A549 (cell line): Measurements from ENCODE around the gene PALLD. TPM values are rescaled to one million over a fixed set of nuclear protein-coding genes. Genes with fewer than 3 reads are reported as not detected.

Experiments used
- ATAC-seq, 2 experiments: fragments of 200-7000 bp in 1 of 2; fragments of >200 bp in 1 of 2; cut with Nextera tagmentation in 1 of 2; cut with Tn5 transposase in 1 of 2; 3 replicates each; pipeline versions ENCODE4 v1.8.0 to v1.9.1; 2018 to 2020; ENCODE audit warnings: mild to moderate bottlenecking in 1 of 2, moderate library complexity in 1 of 2
- CTCF ChIA-PET: fragments of 300-600 bp; sonication (Branson Sonifier 250); formaldehyde crosslinking; extraction: SDS; loops from one replicate; lab custom pipeline; 2021; ENCODE audit warnings: antibody characterized with exemption, inconsistent platforms; lab: Yijun Ruan, JAX
- POLR2A ChIA-PET: fragments of 350-600 bp; formaldehyde crosslinking; extraction: SDS; loops from one replicate; lab custom pipeline; 2021; ENCODE audit warnings: antibody characterized with exemption, inconsistent platforms; lab: Yijun Ruan, JAX
- DNase-seq, 2 experiments: peaks; one replicate each; pipeline versions ENCODE4 v3.0.0 to v3.0.0-alpha.2; 2011 to 2016; ENCODE audit warnings: low read depth in 1 of 2, low spot score in 1 of 2
- FAIRE-seq: peaks from 2 replicates; lab custom pipeline; 2011; peaks lifted over from hg19 to GRCh38; lab: Jason Lieb, UNC
- H3K27ac ChIP-seq, 2 experiments: fragments of >200 bp; sonication (Bioruptor Twin); formaldehyde crosslinking; 3 replicates each; pipeline ENCODE4 v1.5.1; 2016 to 2017
- H3K4me1 ChIP-seq: fragments of >200 bp; sonication (Bioruptor Twin); formaldehyde crosslinking; 3 replicates; pipeline ENCODE4 v1.6.1; 2016
- H3K4me2 ChIP-seq: fragments of >200 bp; sonication (Bioruptor Twin); formaldehyde crosslinking; 3 replicates; pipeline ENCODE4 v1.6.1; 2016
- H3K4me3 ChIP-seq: fragments of >200 bp; sonication (Bioruptor Twin); formaldehyde crosslinking; 3 replicates; pipeline ENCODE4 v1.5.1; 2016
- H3K9me3 ChIP-seq: fragments of >200 bp; sonication (Bioruptor Twin); formaldehyde crosslinking; 3 replicates; pipeline ENCODE4 v1.6.1; 2016
- ATOH8 ChIP-seq: fragments of 250-450 bp; sonication (Bioruptor Pico); IDR thresholded peaks from 2 replicates; pipeline ENCODE4 v1.5.0; 2020; ENCODE audit warnings: low read depth, mild to moderate bottlenecking, moderate library complexity
- CBX8 ChIP-seq: fragments of 200-600 bp; sonication (generic); IDR thresholded peaks from 2 replicates; pipeline ENCODE4 v1.6.1; 2016
- CEBPB ChIP-seq, 2 experiments: fragments of >200 bp in 1 of 2; sonication (Bioruptor Twin) in 1 of 2; formaldehyde crosslinking in 1 of 2; IDR thresholded peaks; 2 replicates each; pipeline ENCODE4 v1.6.1; 2012 to 2016
- E2F6 ChIP-seq: IDR thresholded peaks from 2 replicates; pipeline ENCODE4 v1.6.1; 2012; ENCODE audit warnings: low read depth, borderline replicate concordance
- EHF ChIP-seq: fragments of 250-450 bp; sonication (Bioruptor Pico); IDR thresholded peaks from 2 replicates; pipeline ENCODE4 v1.5.0; 2020; ENCODE audit warnings: mild to moderate bottlenecking
- ESRRA ChIP-seq: fragments of 150-350 bp; IDR thresholded peaks from 2 replicates; pipeline ENCODE4 v1.6.1; 2014; ENCODE audit warnings: mild to moderate bottlenecking, low read length, borderline replicate concordance
- FOSL2 ChIP-seq, 2 experiments: fragments of 450-650 bp in 1 of 2; fragments of >200 bp in 1 of 2; sonication (Bioruptor Twin) in 1 of 2; formaldehyde crosslinking; IDR thresholded peaks; 2 replicates each; pipeline versions ENCODE4 v1.5.0 to v1.6.1; 2016 to 2020; ENCODE audit warnings: mild to moderate bottlenecking in 1 of 2, moderate library complexity in 1 of 2
- FOXS1 ChIP-seq: fragments of 250-450 bp; sonication (Bioruptor Pico); IDR thresholded peaks from 2 replicates; pipeline ENCODE4 v1.5.0; 2020; ENCODE audit warnings: mild to moderate bottlenecking, moderate library complexity
- HES2 ChIP-seq: fragments of >200 bp; sonication (Bioruptor Twin); formaldehyde crosslinking; IDR thresholded peaks from 2 replicates; pipeline ENCODE4 v1.6.1; 2016
- HEYL ChIP-seq: fragments of 250-450 bp; sonication (Bioruptor Pico); IDR thresholded peaks from 2 replicates; pipeline ENCODE4 v1.8.0; 2021; ENCODE audit warnings: mild to moderate bottlenecking, moderate library complexity
- JUNB ChIP-seq: fragments of >200 bp; sonication (Bioruptor Twin); formaldehyde crosslinking; IDR thresholded peaks from 2 replicates; pipeline ENCODE4 v1.6.1; 2016
- MAX ChIP-seq: IDR thresholded peaks from 2 replicates; pipeline ENCODE4 v1.6.1; 2012
- MYC ChIP-seq: IDR thresholded peaks from 2 replicates; pipeline ENCODE4 v1.6.1; 2012; ENCODE audit warnings: mild to moderate bottlenecking, inconsistent platforms, low read length, improper control_type of control experiment, borderline replicate concordance
- NFE2L2 ChIP-seq: fragments of 150-350 bp; conservative IDR thresholded peaks from 2 replicates; pipeline ENCODE4 v1.6.1; 2014; ENCODE audit warnings: low read length
- PHF8 ChIP-seq: fragments of 200-600 bp; sonication (generic); IDR thresholded peaks from 2 replicates; pipeline ENCODE4 v1.6.1; 2016; ENCODE audit warnings: low read depth, mild to moderate bottlenecking, antibody characterized with exemption, moderate library complexity, borderline replicate concordance
- POLR2AphosphoS2 ChIP-seq: conservative IDR thresholded peaks from 2 replicates; pipeline ENCODE4 v1.6.1; 2012; ENCODE audit warnings: low read length, improper control_type of control experiment, inconsistent platforms
- TFCP2L1 ChIP-seq: fragments of 250-450 bp; sonication (Bioruptor Pico); IDR thresholded peaks from 2 replicates; pipeline ENCODE4 v1.5.0; 2021; ENCODE audit warnings: mild to moderate bottlenecking
- TP53 ChIP-seq: fragments of 250-450 bp; sonication (Bioruptor Pico); IDR thresholded peaks from 2 replicates; pipeline ENCODE4 v1.5.0; 2021; ENCODE audit warnings: mild to moderate bottlenecking, moderate library complexity
- ZC3H11A ChIP-seq: fragments of 450-650 bp; IDR thresholded peaks from 2 replicates; pipeline ENCODE4 v1.6.1; 2014; ENCODE audit warnings: antibody characterized with exemption, mild to moderate bottlenecking
- ZNF302 ChIP-seq: fragments of 250-450 bp; sonication (Bioruptor Pico); IDR thresholded peaks from 2 replicates; pipeline ENCODE4 v1.9.0; 2021; ENCODE audit warnings: inconsistent platforms, mild to moderate bottlenecking, moderate library complexity
- WGBS: methylation state at CpG from one replicate; pipeline ENCODE4 v1.1.6; 2017; ENCODE audit errors: missing lambda C conversion rate; 5-methylcytosine and 5-hydroxymethylcytosine counted together
- polyA plus RNA-seq, 4 experiments: library from polyadenylated mRNA; depleted of rRNA in 3 of 4; stranded (reverse); fragments of >200 nt; fragmentation: RNase III in 1 of 4; extraction: RNeasy Plus Mini Kit Qiagen cat#74134 plus additional on column Dnase treatment in 1 of 4; gene quantifications; 2 replicates in 3 of 4; 3 replicates in 1 of 4; pipeline ENCODE4 v1.2.3, GENCODE V29; 2011 to 2017

The PALLD gene
- polyA plus RNA-seq, 2 of the 4 experiments (the other 2 are of a cell fraction): 88.8 to 113 TPM

- CTCF ChIA-PET: no interaction called here
- DNase-seq: peak in 1 of 2 experiments; percentile 42
Measured at GRCh38 chr4:168882650-168883233, 385.9 kb downstream of the PALLD start.

GRCh38 chr4:168883513-168883912 is 386.7 kb downstream of the PALLD start:
- H3K4me3 ChIP-seq: no peak overlapping the region
- H3K9me3 ChIP-seq: peaks cover 8% of the 10 kb centered on the region; the same call in 2 of the 3 replicates
- H3K27ac ChIP-seq: no peak overlapping the region
- ChIA-PET CTCF (no interaction called here), POLR2A (no interaction called here)
- no peak for FAIRE-seq
- TF ChIP-seq ESRRA (no peak), CBX8 (no peak), MAX (no peak), POLR2AphosphoS2 (no peak), HEYL (CRISPR knock-in tag) (no peak), EHF (CRISPR knock-in tag) (no peak), TFCP2L1 (no peak), JUNB (no peak)
- TF ChIP-seq, all 56 proteins: peak for 0
- no peak for DNase-seq
- Histone ChIP-seq H3K4me2 (0 out of 3 replicates have a peak overlapping the region, but pooled peaks have one; percentile 14), H3K4me1 (peaks cover 55% of the 10 kb centered on the region)
- ATAC-seq: no peak

More at GRCh38 chr4:168882650-168883233, 385.9 kb downstream of the PALLD start:
- H3K9me3 ChIP-seq: peaks cover 8% of the 10 kb centered on the region; the same call in 2 of the 3 replicates
- H3K27ac ChIP-seq: peak overlapping the region in 1 of 2 experiments; percentile 53; a peak in 1 of 6 replicates
- 76% methylated on average over 9 of the region's 9 CpGs for WGBS
- no peak for FAIRE-seq
- ATAC-seq: peak in 1 of 2 experiments; percentile 51; a peak in 2 of 6 replicates
- TF ChIP-seq FOXS1 (CRISPR knock-in tag) (no peak), CBX8 (no peak), FOSL2 (IDR thresholded peaks at IDR 0.05) (no peak), FOSL2 (CRISPR knock-in tag; IDR thresholded peaks at IDR 0.05) (peak; percentile 51), HEYL (CRISPR knock-in tag) (no peak), E2F6 (no peak), JUNB (no peak), MYC (no peak), PHF8 (no peak), CEBPB (IDR thresholded peaks at IDR 0.05) (peak; percentile 76 to 93; a peak in 3 of 4 replicates), ZC3H11A (no peak), HES2 (peak; percentile 53; the same call in 1 of the 2 replicates)
- peaks cover 55% of the 10 kb centered on the region for H3K4me1 ChIP-seq
- H3K4me3 ChIP-seq: no peak overlapping the region
- POLR2A ChIA-PET: interaction anchor here (0.6 to 0.7 kb wide), 2 partner anchors 25 to 100 kb away, joined by 3 read pairs; no protein-coding TSS in a partner anchor
- H3K4me2 ChIP-seq: no peak overlapping the region

- Histone ChIP-seq H3K4me3 (no peak overlapping the region), H3K4me1 (peaks cover 46% of the 10 kb centered on the region), H3K27ac (0 out of 6 replicates have a peak overlapping the region, but pooled peaks of 1 of the 2 experiments have one; percentile 33), H3K4me2 (no peak overlapping the region), H3K9me3 (peaks cover 8% of the 10 kb centered on the region; the same call in 2 of the 3 replicates)
- ATAC-seq: peak in 1 of 2 experiments; percentile 28; a peak in 2 of 6 replicates
- FAIRE-seq: no peak
- TF ChIP-seq ZNF302 (CRISPR knock-in tag) (no peak), ATOH8 (CRISPR knock-in tag) (no peak), MAX (no peak), TP53 (CRISPR knock-in tag) (no peak), NFE2L2 (no peak)
- 86% methylated on average over 8 of the region's 8 CpGs for WGBS
- ChIA-PET CTCF (no interaction called here), POLR2A (no interaction called here)
- DNase-seq: no peak
Measured at GRCh38 chr4:168884251-168885124, 387.6 kb downstream of the PALLD start.
